GM12872 (cell line): ENCODE data around the gene LOXL3.

Experiments
- TF ChIP-seq, protein P1 (sequence below): IDR thresholded peaks from 3 replicates; pipeline ENCODE4 v1.5.1; 2011; ENCODE audit warnings: low read depth, mild to moderate bottlenecking, low read length, moderate library complexity; ENCODE audit not compliant: insufficient read depth

LOXL3 gene

DNA sequence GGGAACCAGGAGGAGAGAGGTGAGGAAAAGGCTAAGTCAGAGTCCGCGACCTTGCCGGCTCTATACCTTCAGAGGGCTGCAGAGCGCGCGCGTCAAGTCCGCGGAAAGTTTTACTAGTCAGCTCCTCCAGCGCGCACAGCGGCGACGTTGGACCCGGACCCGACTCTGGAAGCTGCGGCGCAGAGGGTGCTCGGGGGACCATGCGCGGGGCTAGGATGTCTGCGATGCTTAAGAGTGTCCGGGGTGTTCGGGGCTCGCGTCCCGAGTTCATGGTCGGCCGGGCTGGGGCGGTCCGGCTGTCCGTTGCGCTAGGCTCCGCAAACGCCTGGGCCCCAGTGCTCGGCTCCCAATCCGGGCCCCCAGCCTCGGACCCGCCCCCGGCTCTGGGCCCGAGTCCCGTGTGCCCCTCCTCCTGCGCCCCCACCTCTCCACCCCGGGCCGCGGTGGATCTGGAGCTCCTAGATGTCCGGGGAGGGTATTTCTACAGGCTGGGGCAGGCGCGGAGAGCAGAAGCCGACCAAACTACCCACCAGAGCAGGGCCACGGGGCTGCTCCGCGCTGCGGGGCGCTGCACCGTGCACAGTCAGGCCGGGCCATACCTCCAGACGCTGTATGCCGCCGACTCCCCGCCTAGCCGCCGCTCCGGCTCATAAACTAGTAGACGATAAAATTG is 54.3 kb downstream of the LOXL3 start, which contains the start of gene LBX2:
Gene LBX2, minus strand, starts transcription at position 337 of the 673 bp plus-strand sequence. Its CDS starts 66 bp downstream, at position 271.
- TF ChIP-seq, protein P1, sequence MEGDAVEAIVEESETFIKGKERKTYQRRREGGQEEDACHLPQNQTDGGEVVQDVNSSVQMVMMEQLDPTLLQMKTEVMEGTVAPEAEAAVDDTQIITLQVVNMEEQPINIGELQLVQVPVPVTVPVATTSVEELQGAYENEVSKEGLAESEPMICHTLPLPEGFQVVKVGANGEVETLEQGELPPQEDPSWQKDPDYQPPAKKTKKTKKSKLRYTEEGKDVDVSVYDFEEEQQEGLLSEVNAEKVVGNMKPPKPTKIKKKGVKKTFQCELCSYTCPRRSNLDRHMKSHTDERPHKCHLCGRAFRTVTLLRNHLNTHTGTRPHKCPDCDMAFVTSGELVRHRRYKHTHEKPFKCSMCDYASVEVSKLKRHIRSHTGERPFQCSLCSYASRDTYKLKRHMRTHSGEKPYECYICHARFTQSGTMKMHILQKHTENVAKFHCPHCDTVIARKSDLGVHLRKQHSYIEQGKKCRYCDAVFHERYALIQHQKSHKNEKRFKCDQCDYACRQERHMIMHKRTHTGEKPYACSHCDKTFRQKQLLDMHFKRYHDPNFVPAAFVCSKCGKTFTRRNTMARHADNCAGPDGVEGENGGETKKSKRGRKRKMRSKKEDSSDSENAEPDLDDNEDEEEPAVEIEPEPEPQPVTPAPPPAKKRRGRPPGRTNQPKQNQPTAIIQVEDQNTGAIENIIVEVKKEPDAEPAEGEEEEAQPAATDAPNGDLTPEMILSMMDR: no peak

DNA sequence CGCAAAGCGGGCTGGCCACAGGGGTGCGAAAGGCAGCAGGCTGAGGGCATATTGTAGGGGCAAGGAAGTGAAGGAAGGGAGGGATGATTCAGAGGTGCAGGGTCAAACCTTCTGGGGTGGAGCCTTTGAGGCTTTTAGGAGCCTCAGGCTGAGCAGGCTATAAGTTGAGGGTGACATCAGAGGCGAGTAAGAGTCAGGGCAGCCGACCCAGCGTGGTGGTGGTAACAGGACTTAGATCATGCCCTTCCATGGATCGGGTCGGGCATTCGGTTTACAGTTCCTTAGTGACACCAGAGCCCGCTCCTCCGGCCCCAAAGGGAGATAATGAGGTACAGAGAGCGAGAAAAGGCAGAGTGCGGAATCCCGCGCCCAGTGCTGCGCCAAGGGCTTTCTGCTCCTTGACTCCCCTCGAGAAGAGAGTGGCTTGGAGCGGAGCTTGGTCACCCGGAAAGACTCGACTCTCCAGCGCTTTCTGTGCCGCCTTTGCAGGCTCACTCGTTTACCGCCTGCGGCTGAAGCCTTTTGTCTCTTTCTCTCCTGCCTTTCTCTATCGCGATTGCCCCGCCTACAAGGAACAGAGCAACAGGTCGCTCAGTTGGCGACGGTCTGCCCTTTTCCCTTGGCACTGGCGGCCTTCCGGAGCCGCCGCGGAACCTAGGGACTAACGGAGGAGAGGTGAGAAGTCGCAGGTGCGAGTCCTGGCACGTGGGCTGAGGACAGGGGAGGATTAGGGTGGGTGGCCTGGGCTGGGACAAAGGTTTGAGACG is 55.1 kb downstream of the LOXL3 start:
- TF ChIP-seq, protein P1: no peak

DNA sequence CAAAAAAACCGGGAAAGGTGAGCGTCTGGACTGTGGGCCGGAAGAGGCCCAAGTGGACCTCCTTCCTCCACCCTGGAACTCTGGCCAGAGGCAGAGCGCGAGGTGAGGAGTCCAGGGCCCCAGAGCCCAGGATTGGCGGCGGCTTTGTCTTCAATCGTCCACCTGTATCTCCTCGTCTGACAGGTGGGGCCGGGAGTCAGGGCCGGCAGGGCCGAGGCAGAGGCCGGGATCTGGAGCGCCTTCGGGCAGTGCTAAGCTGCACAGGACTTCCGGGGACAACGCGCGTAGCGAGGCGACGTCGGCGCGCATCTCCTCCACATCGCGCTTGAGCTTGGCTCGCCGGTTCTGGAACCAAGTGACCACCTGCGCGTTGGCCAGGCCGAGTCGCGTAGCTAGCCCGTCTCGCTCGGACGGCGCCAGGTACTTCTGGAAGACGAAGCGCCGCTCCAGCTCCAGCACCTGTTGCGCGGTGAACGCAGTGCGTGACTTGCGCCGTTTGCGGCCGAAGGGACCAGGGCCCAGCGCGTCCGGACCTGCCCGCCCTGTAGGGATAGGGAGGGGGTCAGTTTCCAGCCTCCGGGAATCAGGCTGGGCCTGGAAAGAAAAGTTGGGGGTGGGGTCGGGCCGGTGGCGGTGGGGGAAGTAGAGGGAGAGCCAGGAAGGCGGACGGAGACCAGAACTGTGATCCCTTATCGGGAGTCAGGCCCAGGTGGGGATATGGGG is 55.8 kb downstream of the LOXL3 start:
- TF ChIP-seq, protein P1: no peak

DNA sequence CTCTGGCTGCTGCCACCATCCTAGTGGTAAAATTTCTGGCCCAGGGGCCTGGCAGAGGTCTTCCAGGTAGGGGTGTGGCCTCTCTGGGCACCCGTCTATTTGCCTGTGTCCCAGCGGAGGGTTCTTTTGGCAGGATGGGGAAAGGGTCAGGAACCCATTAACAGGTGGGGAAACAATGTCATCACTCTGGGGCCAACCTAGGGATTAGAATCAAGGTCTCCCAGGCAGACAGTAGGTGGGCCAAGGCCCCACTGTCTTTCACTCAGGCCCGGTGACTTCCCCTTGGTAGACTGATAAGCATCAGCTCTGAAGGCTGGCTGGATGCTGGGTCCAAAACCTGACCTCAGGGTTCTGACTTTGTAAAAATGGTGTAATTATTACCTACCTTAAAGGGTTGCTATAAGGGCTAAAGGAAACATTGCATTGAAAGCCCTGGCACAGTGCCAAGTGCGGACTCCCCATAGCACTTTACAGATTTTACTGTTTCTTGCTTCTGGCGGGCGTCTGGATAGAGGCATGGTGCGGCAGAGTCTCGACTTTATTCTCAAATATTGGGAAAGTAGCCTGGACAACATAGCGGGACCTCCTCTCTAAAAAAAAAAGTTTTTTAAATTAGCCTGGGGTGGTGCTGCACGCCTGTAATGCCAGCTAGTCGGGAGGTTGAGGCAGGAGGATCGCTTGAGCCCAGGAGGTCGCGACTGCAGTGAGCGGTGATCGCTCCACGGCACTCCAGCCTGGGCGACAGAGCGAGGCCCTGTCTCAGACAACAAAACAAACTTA is 56.6 kb downstream of the LOXL3 start:
- TF ChIP-seq, protein P1: no peak

DNA sequence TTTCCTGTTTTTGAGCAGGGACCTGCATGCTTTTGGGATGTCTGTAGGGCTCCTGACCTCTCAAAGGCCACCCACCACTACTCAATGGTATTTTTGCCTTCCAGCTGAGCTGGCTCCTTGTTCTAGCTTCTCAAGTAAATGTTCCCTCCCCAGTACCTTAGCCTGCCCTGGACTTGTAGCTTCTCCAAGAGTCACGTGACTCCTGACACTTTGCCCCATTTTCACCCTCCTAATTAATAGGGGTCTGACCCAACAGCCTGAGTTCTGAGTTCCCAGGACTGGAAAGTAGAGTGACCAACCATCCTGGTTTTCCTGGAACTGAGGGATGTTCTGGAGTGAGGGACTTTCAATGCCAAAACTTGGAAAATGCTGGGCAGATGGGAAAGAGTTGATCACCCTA is 58.3 kb downstream of the LOXL3 start:
- TF ChIP-seq, protein P1: no peak

DNA sequence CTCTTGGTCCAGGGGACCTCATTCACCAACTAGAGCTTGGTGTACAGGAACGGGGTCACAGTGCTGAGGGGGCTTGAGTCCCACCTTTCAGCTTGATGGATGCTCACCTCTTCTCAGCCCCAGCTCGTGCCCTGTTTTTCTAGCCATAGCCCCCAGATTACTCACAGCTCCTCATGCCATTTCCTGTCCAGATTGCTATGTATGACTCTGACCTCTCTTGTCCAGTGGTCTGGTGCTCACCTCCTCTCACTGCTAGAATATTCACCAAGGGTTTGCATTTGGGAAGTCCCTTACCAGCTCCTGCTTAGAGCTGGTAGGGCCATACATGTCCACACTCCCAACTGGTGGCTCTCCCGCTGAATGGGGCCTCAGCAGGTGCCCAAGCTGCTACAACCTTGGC is 60.2 kb downstream of the LOXL3 start:
- TF ChIP-seq, protein P1: no peak
